22Rv1 (cell line): ENCODE results near the gene GRB2.

Experiments
- H3K27ac ChIP-seq: fragments of 450-650 bp; 2 replicates; pipeline ENCODE4 v1.5.1; 2017
- CTCF ChIP-seq: fragments of 450-650 bp; IDR thresholded peaks from 2 replicates; pipeline ENCODE4 v1.5.1; 2017; ENCODE audit warnings: mild to moderate bottlenecking
- ZFX ChIP-seq: fragments of 450-650 bp; IDR thresholded peaks from 2 replicates; pipeline ENCODE4 v1.6.1; 2017; ENCODE audit warnings: antibody characterized with exemption, borderline replicate concordance

The GRB2 gene

DNA sequence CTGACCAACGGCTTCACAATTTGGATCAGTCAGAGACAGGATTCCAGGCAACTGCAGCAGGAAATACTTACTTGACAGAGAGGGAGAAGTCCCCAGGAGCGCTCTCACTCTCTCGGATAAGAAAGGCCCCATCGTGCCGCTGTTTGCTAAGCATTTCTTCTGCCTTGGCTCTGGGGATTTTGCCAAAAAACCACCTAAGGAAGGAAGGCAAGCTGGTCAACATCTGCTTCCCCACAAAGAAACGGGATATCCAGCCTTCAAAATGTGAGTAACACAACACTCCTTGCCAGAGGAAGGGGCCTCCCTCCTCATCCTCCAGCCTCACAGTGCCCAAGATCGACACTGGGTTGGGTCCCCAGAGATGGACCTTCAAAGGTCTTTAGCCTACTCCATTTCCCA lies 79.7 kb downstream of the GRB2 start:
- H3K27ac ChIP-seq = no peak overlapping the region
- TF ChIP-seq CTCF (no peak), ZFX (no peak)

GRCh38 chr17:75325348-75325747 lies 80.1 kb downstream of the GRB2 start:
- TF ChIP-seq CTCF = no peak
- TF ChIP-seq ZFX = no peak
- no peak overlapping the region for H3K27ac ChIP-seq

GRCh38 chr17:75321506-75321905 lies 84.0 kb downstream of the GRB2 start:
- H3K27ac ChIP-seq = no peak overlapping the region
- TF ChIP-seq ZFX (no peak), CTCF (no peak)

DNA sequence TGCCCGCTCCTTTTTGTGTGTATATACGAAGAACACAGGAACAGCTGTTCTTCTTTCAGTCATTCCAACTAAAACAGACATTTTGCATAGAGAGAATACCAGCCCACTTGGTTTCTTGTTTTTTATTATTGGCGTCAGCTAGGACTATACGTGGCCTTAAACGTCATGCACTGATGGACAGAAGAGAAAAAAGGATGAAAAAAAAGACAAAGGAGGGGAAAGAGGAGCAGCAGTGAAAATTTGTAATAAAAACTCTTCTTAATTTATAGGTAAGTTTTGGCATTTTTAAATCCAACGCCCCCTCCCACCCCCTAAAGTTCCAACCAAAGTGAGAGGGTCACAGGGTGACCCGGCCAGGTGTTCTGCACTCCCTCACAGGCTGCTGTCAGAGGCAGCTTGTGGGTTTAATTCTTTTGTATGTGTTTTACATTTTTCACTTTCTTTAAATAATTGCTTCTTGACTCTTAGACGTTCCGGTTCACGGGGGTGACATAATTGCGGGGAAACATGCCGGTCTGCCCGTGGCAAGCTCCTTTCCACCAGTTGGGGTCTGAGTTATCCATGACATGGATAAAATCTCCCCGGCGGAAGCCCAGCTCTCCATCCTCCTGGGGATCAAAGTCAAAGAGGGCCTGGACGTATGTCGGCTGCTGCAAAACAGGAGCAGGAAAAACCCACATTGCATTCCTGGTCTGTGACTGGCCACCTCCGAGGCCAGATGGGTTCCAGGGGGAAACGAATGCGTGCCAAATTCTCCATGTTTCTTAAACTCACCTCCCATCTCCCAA lies 85.4 kb downstream of the GRB2 start:
- TF ChIP-seq ZFX (no peak), CTCF (no peak)
- H3K27ac ChIP-seq = no peak overlapping the region

DNA sequence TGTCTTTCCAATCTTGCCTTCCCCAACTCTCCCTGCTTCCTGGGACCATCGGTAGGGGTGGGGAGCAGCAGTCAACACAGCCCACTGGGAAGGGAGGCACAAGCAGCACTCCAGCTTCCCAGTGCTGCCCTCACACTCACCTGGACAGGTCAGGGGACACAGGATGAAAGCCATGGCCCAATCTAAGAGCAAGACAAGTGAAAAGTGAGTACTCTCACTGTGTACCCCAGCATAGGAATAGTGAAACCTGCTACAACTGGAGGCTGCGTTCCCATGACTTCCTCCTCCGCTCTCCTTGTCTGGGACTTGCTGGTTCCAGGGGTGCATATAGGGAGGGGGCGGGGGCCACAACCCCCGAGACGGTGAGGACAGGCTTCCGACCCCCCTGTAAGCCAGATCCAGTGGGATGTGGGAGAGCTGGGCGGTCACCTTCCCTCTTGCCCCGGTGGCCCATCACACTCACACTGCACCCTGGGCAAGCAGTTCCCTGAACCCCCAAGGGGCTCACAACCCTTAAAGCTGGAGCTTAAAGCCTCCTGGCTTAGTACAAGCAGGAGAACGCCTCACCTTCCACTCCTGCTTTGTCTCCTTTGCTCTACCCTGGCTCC lies 86.8 kb downstream of the GRB2 start:
- no peak overlapping the region for H3K27ac ChIP-seq
- TF ChIP-seq CTCF = no peak
- TF ChIP-seq ZFX = no peak

- TF ChIP-seq CTCF (no peak), ZFX (no peak)
- no peak overlapping the region for H3K27ac ChIP-seq
These were observed 87.3 kb downstream of the GRB2 start for GRCh38 chr17:75318211-75318610.

- H3K27ac ChIP-seq = no peak overlapping the region
These were observed 87.8 kb downstream of the GRB2 start for GRCh38 chr17:75317671-75318070.

More at GRCh38 chr17:75317671-75318070, 87.8 kb downstream of the GRB2 start:
- TF ChIP-seq CTCF = no peak
- no peak for TF ChIP-seq ZFX
